Measurements from ENCODE around the gene AKR7A2.
"Not testable (repeated sequence)": the region's sequence is repeated elsewhere in the genome, so short reads cannot be mapped to it uniquely, and the experiment has no call there.

The AKR7A2 gene

DNA sequence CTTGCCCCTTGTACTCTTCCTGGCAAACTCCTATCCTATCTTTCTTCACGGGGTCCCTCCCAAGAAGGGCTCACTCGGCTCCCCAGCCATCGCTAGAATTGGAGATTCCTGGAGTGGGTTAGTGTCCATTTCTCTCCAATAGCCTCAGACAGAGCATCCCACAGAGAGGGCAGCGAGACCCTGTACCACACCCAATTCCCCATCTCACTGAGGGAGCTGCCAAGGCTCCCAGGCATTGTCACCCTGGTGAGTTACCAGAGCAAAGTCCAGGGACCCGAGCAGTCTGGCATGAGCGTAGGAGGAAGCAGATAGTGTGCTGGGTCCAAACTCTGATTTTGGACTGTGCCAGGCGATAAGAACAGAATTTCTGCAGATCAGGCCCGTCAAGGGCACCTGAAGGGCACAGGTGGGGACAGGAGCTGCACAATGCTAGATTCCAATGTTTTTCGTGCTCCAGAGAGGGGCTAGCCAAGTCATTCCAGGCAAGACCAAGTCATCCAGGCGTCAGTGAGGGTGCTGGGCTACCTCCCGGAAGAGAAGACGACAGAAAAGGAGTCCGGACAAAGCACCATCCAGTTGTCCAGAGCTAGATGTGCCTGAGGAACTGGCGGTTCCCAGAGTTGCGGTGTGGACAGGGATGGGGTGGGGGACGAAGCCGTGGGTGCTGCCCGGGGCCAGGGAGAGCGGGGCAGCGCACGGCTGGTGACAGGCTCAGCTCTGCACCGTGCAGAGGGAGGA, 38.7 kb downstream of the AKR7A2 start:
- DNase-seq (ENCODE audit: low read depth) = no peak
- H3K4me3 ChIP-seq (ENCODE audit: low read depth, low read length) = no peak overlapping the region

DNA sequence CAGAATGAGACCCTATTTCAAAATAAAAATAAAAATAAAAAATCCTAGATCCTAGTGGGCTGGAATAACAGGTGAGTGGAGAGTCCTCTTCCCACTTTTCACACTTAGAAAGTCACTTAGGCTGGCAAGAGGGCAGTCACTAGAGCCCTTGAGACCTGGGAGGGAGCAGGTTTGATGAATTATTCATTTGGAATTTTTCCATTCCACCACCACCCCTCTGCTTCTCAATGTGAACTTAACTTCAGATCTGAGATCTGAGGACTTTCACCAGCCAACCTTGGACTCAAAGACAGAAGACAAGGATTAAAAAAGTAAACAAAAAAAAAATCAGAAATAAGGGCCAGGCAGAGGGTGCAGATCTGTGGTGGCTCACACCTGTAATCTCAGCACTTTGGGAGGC, 39.9 kb downstream of the AKR7A2 start:
- no peak for DNase-seq (ENCODE audit: low read depth)
- H3K4me3 ChIP-seq (ENCODE audit: low read depth, low read length) = no peak overlapping the region

GRCh38 chr1:19270343-19270730, 41.6 kb downstream of the AKR7A2 start:
- not testable (repeated sequence) for H3K4me3 ChIP-seq (ENCODE audit: low read depth, low read length); DNase-seq (ENCODE audit: low read depth)

- not testable (repeated sequence) for DNase-seq (ENCODE audit: low read depth); H3K4me3 ChIP-seq (ENCODE audit: low read depth, low read length)
Measured at GRCh38 chr1:19269427-19270342, 42.3 kb downstream of the AKR7A2 start.

GRCh38 chr1:19268445-19268844, 43.5 kb downstream of the AKR7A2 start:
- DNase-seq (ENCODE audit: low read depth) = no peak
- no peak overlapping the region for H3K4me3 ChIP-seq (ENCODE audit: low read depth, low read length)

- no peak overlapping the region for H3K4me3 ChIP-seq (ENCODE audit: low read depth, low read length)
- DNase-seq (ENCODE audit: low read depth) = no peak
Measured at GRCh38 chr1:19262744-19263143, 49.2 kb downstream of the AKR7A2 start.

DNA sequence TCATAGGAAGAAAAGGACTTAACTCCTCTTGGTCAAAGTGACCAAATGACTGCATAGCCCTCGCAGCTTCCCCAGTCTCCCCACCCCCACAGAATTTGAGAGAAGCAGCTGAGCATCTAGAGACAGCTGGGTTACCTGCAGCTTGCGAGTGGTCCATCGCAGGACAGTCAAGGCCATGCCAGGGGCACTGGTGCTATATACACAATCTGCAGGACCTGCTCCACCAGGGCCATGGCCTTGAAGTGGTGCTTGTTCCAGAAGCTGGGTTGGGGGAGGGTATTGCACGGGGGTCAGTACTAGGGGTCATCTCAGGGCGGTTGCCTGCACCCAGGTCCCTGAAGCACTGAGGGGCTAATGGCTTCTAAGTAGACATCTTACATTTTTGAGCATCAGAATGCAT, 49.9 kb downstream of the AKR7A2 start:
- H3K4me3 ChIP-seq (ENCODE audit: low read depth, low read length) = no peak overlapping the region
- DNase-seq (ENCODE audit: low read depth) = no peak

GRCh38 chr1:19260211-19261138, 51.5 kb downstream of the AKR7A2 start:
- peak; percentile 74 for DNase-seq (ENCODE audit: low read depth)
- no peak overlapping the region for H3K4me3 ChIP-seq (ENCODE audit: low read depth, low read length)

DNA sequence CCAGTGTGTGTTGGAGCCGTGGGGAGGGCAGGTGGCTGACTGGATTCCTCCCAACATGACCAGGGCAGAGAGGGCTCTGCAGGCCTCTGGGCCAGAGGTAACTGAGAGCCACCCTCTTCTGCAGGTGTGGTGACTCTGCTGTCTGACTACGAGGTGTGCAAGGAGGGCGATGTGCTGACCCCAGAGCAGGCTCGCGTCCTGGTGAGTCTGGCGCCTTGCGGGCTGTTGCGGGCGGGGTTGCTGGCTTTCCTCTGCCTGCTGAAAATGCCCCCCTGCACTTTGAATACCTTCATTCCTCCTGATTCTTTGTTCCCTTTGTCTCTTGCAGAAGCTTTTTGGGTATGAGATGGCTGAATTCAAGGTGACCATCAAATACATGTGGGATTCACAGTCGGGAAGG, 53.6 kb downstream of the AKR7A2 start:
- no peak overlapping the region for H3K4me3 ChIP-seq (ENCODE audit: low read depth, low read length)
- no peak for DNase-seq (ENCODE audit: low read depth)

GRCh38 chr1:19257178-19257914, 54.6 kb downstream of the AKR7A2 start:
- DNase-seq (ENCODE audit: low read depth) = no peak
- no peak overlapping the region for H3K4me3 ChIP-seq (ENCODE audit: low read depth, low read length)

GRCh38 chr1:19256301-19256700, 55.6 kb downstream of the AKR7A2 start:
- not testable (repeated sequence) for DNase-seq (ENCODE audit: low read depth); H3K4me3 ChIP-seq (ENCODE audit: low read depth, low read length)

DNA sequence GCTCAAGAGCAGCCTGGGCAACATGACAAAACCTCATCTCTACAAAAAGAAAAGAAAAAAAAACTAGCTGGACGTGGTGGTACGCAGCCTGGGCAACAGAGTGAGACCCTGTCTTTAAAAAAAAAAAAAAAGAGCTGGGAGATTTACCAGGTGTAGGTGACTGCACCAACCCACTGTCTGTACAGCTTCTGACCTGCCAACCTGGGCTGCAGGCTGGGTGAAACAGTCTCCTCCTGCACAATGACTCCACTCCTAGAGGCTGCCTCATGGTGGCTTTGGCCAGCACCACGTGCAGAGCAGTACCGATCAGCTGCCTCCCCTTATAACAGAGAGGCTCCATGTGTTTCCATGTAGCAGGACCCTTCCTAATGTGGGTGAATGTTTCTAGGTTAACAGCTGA, 56.7 kb downstream of the AKR7A2 start:
- H3K4me3 ChIP-seq (ENCODE audit: low read depth, low read length) = no peak overlapping the region
- no peak for DNase-seq (ENCODE audit: low read depth)

GRCh38 chr1:19254416-19254815, 57.5 kb downstream of the AKR7A2 start:
- no peak for DNase-seq (ENCODE audit: low read depth)

More at GRCh38 chr1:19254416-19254815, 57.5 kb downstream of the AKR7A2 start:
- no peak overlapping the region for H3K4me3 ChIP-seq (ENCODE audit: low read depth, low read length)

All from skeletal muscle cell (primary cell).